Omental fat pad (tissue), 4 donors: ENCODE measurements around the gene DPH2. TPM values are rescaled to one million over a fixed set of nuclear protein-coding genes. Genes with fewer than 3 reads are reported as not detected.

Experiments used
- ATAC-seq: fragments of 150-250 bp; one replicate; pipeline ENCODE4 v1.9.1; 2016; ENCODE audit warnings: mild to moderate bottlenecking, moderate library complexity; ENCODE audit not compliant: low FRiP score
- DNase-seq: peaks from one replicate; pipeline ENCODE4 v3.0.0-alpha.2; 2019; ENCODE audit warnings: low spot score
- CTCF ChIP-seq, 3 donors: fragments of 450-650 bp; IDR thresholded peaks; one replicate each; pipeline ENCODE4 v1.5.1; 2016 to 2017; ENCODE audit warnings: antibody characterized with exemption in 3 of 3, mild to moderate bottlenecking in 3 of 3, moderate library complexity in 2 of 3
- total RNA-seq, 4 donors: library from RNA; depleted of rRNA; stranded (reverse); fragments of >200 nt; gene quantifications; one replicate each; pipeline ENCODE4 v1.1.0, GENCODE V29; 2016

The DPH2 gene
- total RNA-seq, 4 donors from 2014 or later: 18.1 to 67.5 (median 23.1) TPM

GRCh38 chr1:43993206-43993914 is 23.6 kb downstream of the DPH2 start:
- TF ChIP-seq CTCF (IDR thresholded peaks at IDR 0.05): no peak
- no peak for DNase-seq
- no peak for ATAC-seq

- DNase-seq: no peak
- TF ChIP-seq CTCF (IDR thresholded peaks at IDR 0.05): no peak
- ATAC-seq: no peak
Measured at GRCh38 chr1:43994071-43994470, 24.3 kb downstream of the DPH2 start.

GRCh38 chr1:43994794-43995790 is 25.3 kb downstream of the DPH2 start:
- no peak for DNase-seq
- ATAC-seq: no peak
- TF ChIP-seq CTCF (IDR thresholded peaks at IDR 0.05): no peak

- ATAC-seq: no peak
- no peak for TF ChIP-seq CTCF (IDR thresholded peaks at IDR 0.05)
- no peak for DNase-seq
Measured at GRCh38 chr1:43995984-43996732, 26.3 kb downstream of the DPH2 start.

- TF ChIP-seq CTCF (IDR thresholded peaks at IDR 0.05): no peak
- ATAC-seq (no peak), DNase-seq (no peak)
Measured at GRCh38 chr1:43996733-43997115, 26.9 kb downstream of the DPH2 start.

- TF ChIP-seq CTCF (IDR thresholded peaks at IDR 0.05): no peak
- DNase-seq: no peak
- no peak for ATAC-seq
Measured at GRCh38 chr1:43997295-43997999, 27.6 kb downstream of the DPH2 start.
